Measurements from ENCODE around the gene DNAJC6. TPM values are rescaled to one million over a fixed set of nuclear protein-coding genes. Genes with fewer than 3 reads are reported as not detected.

The DNAJC6 gene
- total RNA-seq, 4 donors from 2014 or later: 0.10 to 0.75 (median 0.36) TPM; not detected in 1

- no peak overlapping the region for H3K4me3 ChIP-seq
- no peaks in the 10 kb centered on the region for H3K36me3 ChIP-seq
- no peaks in the 10 kb centered on the region for H3K9me3 ChIP-seq
- ATAC-seq (no peak), DNase-seq (no peak)
- peaks cover 11 to 15% of the 10 kb centered on the region in 2 donors for H3K4me1 ChIP-seq
- no peak for TF ChIP-seq POLR2A (IDR thresholded peaks at IDR 0.05)
- no peak for TF ChIP-seq CTCF (IDR thresholded peaks at IDR 0.05 in 4 of 5, conservative IDR thresholded peaks at IDR 0.05 in 1 of 5)
- H3K27me3 ChIP-seq: peaks cover 3 to 23% (median 9%) of the 10 kb centered on the region in 3 donors
- H3K27ac ChIP-seq: no peak overlapping the region
- intact Hi-C loops (cut with DNase I; ENCODE audit: low total_unique reads): no loop called here
- in situ Hi-C loops (cut with MboI; ENCODE audit: low sequenced_read_pairs in 4 of 4): no loop called here
Observed at GRCh38 chr1:65267271-65267670, 42.1 kb upstream of the DNAJC6 start.

GRCh38 chr1:65267683-65268082, 41.7 kb upstream of the DNAJC6 start:
- intact Hi-C loops (cut with DNase I; ENCODE audit: low total_unique reads): no loop called here
- no peak for ATAC-seq
- in situ Hi-C loops (cut with MboI; ENCODE audit: low sequenced_read_pairs in 4 of 4): no loop called here

GRCh38 chr1:65269612-65270011, 39.7 kb upstream of the DNAJC6 start:
- Histone ChIP-seq H3K4me3 (no peak overlapping the region), H3K27ac (no peak overlapping the region), H3K9me3 (no peaks in the 10 kb centered on the region), H3K4me1 (peaks cover 11 to 14% of the 10 kb centered on the region in 2 donors), H3K36me3 (no peaks in the 10 kb centered on the region), H3K27me3 (peaks cover 3 to 18% (median 9%) of the 10 kb centered on the region in 3 donors)
- in situ Hi-C loops (cut with MboI; ENCODE audit: low sequenced_read_pairs in 4 of 4) (no loop called here), intact Hi-C loops (cut with DNase I; ENCODE audit: low total_unique reads) (no loop called here)
- DNase-seq (no peak), ATAC-seq (no peak)
- TF ChIP-seq CTCF (IDR thresholded peaks at IDR 0.05 in 4 of 5, conservative IDR thresholded peaks at IDR 0.05 in 1 of 5) (no peak), POLR2A (IDR thresholded peaks at IDR 0.05) (no peak)

More at GRCh38 chr1:65267683-65268082, 41.7 kb upstream of the DNAJC6 start:
- no peak overlapping the region for H3K4me3 ChIP-seq
- no peaks in the 10 kb centered on the region for H3K9me3 ChIP-seq
- H3K36me3 ChIP-seq: no peaks in the 10 kb centered on the region
- no peak for DNase-seq
- peaks cover 11 to 15% of the 10 kb centered on the region in 2 donors for H3K4me1 ChIP-seq
- peaks cover 3 to 23% (median 9%) of the 10 kb centered on the region in 3 donors for H3K27me3 ChIP-seq
- no peak overlapping the region for H3K27ac ChIP-seq
- no peak for TF ChIP-seq POLR2A (IDR thresholded peaks at IDR 0.05)

GRCh38 chr1:65276197-65276939, 33.0 kb upstream of the DNAJC6 start:
- Histone ChIP-seq H3K4me3 (no peak overlapping the region), H3K36me3 (no peaks in the 10 kb centered on the region), H3K4me1 (peaks cover 0 to 6% of the 10 kb centered on the region in 2 donors), H3K9me3 (no peaks in the 10 kb centered on the region), H3K27me3 (no peaks in the 10 kb centered on the region), H3K27ac (no peak overlapping the region)
- DNase-seq (no peak), ATAC-seq (no peak)
- in situ Hi-C loops (cut with MboI; ENCODE audit: low sequenced_read_pairs in 4 of 4) (no loop called here), intact Hi-C loops (cut with DNase I; ENCODE audit: low total_unique reads) (no loop called here)
- TF ChIP-seq CTCF (IDR thresholded peaks at IDR 0.05 in 4 of 5, conservative IDR thresholded peaks at IDR 0.05 in 1 of 5) (no peak), POLR2A (IDR thresholded peaks at IDR 0.05) (no peak)

- Histone ChIP-seq H3K4me3 (no peak overlapping the region), H3K36me3 (no peaks in the 10 kb centered on the region), H3K9me3 (no peaks in the 10 kb centered on the region), H3K4me1 (peaks cover 0 to 6% of the 10 kb centered on the region in 2 donors), H3K27me3 (no peaks in the 10 kb centered on the region), H3K27ac (no peak overlapping the region)
- in situ Hi-C loops (cut with MboI; ENCODE audit: low sequenced_read_pairs in 4 of 4): no loop called here
- intact Hi-C loops (cut with DNase I; ENCODE audit: low total_unique reads): no loop called here
- TF ChIP-seq POLR2A (IDR thresholded peaks at IDR 0.05): no peak
- DNase-seq (no peak), ATAC-seq (no peak)
Observed at GRCh38 chr1:65277605-65278347, 31.6 kb upstream of the DNAJC6 start.
